Ammon's horn (tissue), 1 donor: Measurements from ENCODE around the gene CPXM1.
"Not testable (repeated sequence)": the region's sequence is repeated elsewhere in the genome, so short reads cannot be mapped to it uniquely, and the experiment has no call there.

Source experiments
- DNase-seq: peaks from one replicate; pipeline ENCODE4 v3.0.0-alpha.2; 2016; ENCODE audit warnings: low spot score

CPXM1 gene

GRCh38 chr20:2799688-2800520 lies 523 bp downstream of the CPXM1 start:
- DNase-seq: no peak

- no peak for DNase-seq
Observed at GRCh38 chr20:2799271-2799670, 1.2 kb downstream of the CPXM1 start.

GRCh38 chr20:2798814-2799213 lies 1.6 kb downstream of the CPXM1 start:
- DNase-seq: no peak

- no peak for DNase-seq
Observed at GRCh38 chr20:2798095-2798805, 2.2 kb downstream of the CPXM1 start.

- DNase-seq: no peak
Observed at GRCh38 chr20:2797136-2797983, 3.1 kb downstream of the CPXM1 start.

- DNase-seq: no peak
Observed at GRCh38 chr20:2796011-2796660, 4.3 kb downstream of the CPXM1 start.

GRCh38 chr20:2795451-2795850 lies 5.0 kb downstream of the CPXM1 start:
- no peak for DNase-seq

- no peak for DNase-seq
Observed at GRCh38 chr20:2794866-2795447, 5.5 kb downstream of the CPXM1 start.

- no peak for DNase-seq
Observed at GRCh38 chr20:2794202-2794748, 6.2 kb downstream of the CPXM1 start.

- no peak for DNase-seq
Observed at GRCh38 chr20:2793471-2793870, 7.0 kb downstream of the CPXM1 start.

- no peak for DNase-seq
Observed at GRCh38 chr20:2783908-2784566, 16.4 kb downstream of the CPXM1 start.

GRCh38 chr20:2780948-2781347 lies 19.5 kb downstream of the CPXM1 start:
- DNase-seq: no peak

GRCh38 chr20:2778602-2779321 lies 21.7 kb downstream of the CPXM1 start:
- no peak for DNase-seq

GRCh38 chr20:2775139-2775538 lies 25.3 kb downstream of the CPXM1 start:
- no peak for DNase-seq

GRCh38 chr20:2773812-2774211 lies 26.6 kb downstream of the CPXM1 start:
- DNase-seq: no peak

- no peak for DNase-seq
Observed at GRCh38 chr20:2771631-2772080, 28.8 kb downstream of the CPXM1 start.

GRCh38 chr20:2770091-2770490 lies 30.3 kb downstream of the CPXM1 start:
- not testable (repeated sequence) for DNase-seq

- DNase-seq: no peak
Observed at GRCh38 chr20:2768632-2769015, 31.8 kb downstream of the CPXM1 start.

- no peak for DNase-seq
Observed at GRCh38 chr20:2767768-2768631, 32.4 kb downstream of the CPXM1 start.
